ENCODE data around the gene FATE1.

DNA sequence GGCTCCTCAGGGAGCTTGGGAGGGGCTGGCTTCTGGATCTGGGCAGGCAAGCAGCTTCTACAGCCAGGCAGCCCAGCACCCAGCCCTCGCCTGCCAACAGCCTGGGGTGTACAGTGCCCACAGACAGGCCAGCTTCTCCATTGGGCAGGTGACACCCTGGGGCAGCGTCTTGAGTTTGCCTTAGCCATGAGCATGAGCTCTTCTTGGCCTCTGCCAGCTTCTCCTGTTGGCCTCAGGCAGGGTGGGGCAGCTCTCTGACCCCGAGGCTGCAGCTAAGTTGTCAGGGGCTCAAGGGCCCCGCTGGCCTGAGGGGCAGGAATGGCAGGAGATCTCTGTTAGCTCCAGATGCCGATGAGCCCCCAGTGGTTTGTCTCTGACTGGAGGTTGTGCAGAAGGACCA is 10.9 kb downstream of the FATE1 start:
- TF ChIP-seq, protein P1, sequence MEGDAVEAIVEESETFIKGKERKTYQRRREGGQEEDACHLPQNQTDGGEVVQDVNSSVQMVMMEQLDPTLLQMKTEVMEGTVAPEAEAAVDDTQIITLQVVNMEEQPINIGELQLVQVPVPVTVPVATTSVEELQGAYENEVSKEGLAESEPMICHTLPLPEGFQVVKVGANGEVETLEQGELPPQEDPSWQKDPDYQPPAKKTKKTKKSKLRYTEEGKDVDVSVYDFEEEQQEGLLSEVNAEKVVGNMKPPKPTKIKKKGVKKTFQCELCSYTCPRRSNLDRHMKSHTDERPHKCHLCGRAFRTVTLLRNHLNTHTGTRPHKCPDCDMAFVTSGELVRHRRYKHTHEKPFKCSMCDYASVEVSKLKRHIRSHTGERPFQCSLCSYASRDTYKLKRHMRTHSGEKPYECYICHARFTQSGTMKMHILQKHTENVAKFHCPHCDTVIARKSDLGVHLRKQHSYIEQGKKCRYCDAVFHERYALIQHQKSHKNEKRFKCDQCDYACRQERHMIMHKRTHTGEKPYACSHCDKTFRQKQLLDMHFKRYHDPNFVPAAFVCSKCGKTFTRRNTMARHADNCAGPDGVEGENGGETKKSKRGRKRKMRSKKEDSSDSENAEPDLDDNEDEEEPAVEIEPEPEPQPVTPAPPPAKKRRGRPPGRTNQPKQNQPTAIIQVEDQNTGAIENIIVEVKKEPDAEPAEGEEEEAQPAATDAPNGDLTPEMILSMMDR (conservative IDR thresholded peaks at IDR 0.05 in 1 of 2, IDR thresholded peaks at IDR 0.05 in 1 of 2; ENCODE audit: low read depth in 1 of 2, low read length in 2 of 2) = no peak
- no peak for TF ChIP-seq EZH2 (IDR thresholded peaks at IDR 0.05; ENCODE audit: low read length, missing control alignments)

Measured in fibroblast of lung (primary cell).